NCI-H1436 treated with DMSO at 0.1 percent for 48 hours (cell line): ENCODE measurements around the gene MTHFD2.
A peak's percentile ranks its signal among the peaks of the same experiment; 100 is the strongest.
"Not testable (repeated sequence)": the region's sequence is repeated elsewhere in the genome, so short reads cannot be mapped to it uniquely, and the experiment has no call there.

ENCODE experiments used
- DNase-seq: peaks from one replicate; lab custom pipeline; 2025; lab: John Stamatoyannopoulos, UW

Gene MTHFD2

DNA sequence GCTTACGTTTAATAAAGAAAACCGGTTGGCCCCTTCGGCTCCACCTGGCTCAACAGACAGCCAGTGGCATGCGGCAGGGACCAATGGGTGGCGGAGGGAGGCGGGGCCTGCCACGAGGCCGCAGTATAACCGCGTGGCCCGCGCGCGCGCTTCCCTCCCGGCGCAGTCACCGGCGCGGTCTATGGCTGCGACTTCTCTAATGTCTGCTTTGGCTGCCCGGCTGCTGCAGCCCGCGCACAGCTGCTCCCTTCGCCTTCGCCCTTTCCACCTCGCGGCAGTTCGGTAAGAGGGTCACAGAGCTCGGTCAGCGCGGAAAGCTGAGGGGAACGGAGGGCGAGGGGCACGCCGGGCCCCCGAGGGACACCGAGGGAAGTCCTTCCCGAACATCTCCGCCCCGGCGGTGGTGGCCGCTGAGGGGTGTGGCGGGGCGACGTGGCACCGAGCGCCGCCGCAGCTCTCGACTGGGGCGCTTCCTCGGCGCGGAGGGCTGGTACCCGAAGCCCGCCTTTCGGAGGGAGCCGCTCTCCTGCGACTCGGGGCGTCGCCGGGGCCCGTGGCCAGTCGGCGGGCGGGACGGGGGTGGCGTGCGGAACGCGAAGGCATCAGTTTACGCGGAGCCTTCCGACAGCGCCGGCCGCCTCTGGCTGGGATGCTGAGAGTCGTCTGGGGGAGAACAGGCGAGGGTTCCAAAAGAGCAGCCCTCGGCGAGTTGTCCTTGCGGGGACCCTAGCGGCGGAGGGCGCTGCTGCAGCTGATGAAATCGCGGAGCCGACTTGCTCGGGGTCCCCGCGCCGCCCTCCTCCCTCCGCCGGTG is at the start of gene MTHFD2:
TSS of gene MTHFD2 (plus strand) at position 155 of the 814 bp plus-strand sequence. CDS start at position 182, 27 bp downstream.
- peak; percentile 25 for DNase-seq

DNA sequence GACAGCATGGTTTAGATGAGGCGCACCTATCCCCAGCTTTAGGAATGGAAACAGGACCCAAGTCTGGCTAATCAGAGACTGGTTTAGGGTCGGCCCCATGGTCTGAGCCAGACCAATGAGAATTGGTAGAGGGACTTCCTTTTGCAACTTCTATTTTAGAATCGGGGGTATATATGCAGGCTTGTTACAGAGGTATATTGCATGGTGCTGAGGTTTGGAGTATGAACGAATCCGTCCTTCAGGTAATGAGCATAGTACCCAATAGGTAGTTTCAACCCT is 49.2 kb upstream of the MTHFD2 start:
- no peak for DNase-seq

DNA sequence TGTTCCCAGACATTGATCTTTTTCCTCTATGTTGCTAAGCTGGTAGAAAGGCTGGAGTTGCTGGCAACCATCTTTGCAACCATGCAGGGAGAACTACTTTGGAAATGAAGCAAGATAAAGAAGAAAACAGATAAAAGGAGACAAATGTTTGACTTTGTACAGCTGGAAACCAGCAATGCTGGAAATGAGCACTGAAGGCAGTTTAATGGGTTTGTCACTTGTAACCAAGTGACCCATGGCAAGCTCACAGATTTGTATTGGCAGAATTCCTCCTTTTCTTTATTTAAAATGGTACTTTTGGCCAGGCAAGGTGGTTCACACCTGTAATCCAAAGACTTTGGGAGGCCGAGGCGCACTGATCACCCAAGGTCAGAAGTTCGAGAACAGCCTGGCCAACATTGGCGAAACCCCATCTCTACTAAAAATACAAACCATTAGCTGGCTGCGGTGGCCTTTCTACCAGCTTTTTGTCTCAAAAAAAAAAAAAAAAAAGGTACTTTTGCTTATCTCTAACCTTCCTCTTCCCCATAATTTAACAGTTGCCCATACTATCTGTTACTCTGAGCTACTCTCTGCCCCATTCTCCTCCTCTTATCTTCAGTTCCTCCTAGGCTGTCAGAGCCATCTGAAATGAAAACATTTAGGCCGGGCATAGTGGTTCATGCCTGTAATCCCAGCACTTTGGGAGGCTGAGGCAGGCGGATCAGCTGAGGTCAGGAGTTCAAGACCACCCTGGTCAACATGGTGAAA is 48.7 kb upstream of the MTHFD2 start:
- no peak for DNase-seq

DNA sequence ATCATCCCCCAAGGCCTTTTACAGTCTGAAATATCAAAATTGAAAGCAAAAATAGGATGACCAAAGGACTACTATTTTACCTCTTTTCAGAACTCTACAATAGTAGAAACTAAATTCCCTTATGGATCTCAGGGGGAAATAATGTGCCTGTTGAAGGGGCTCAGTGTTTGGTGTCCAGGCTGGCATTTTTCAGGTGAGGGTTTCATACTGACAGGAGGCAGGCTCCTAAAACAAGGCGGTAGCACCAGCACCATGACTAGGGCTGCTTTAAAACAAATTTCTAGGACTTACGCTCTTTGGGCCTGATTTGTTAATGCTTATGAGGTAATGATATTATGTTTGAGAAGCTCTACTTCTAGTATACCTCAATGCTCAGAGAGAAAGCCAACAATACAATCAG is 45.5 kb upstream of the MTHFD2 start:
- no peak for DNase-seq

GRCh38 chr2:74155830-74156229 is 42.6 kb upstream of the MTHFD2 start:
- DNase-seq = no peak

DNA sequence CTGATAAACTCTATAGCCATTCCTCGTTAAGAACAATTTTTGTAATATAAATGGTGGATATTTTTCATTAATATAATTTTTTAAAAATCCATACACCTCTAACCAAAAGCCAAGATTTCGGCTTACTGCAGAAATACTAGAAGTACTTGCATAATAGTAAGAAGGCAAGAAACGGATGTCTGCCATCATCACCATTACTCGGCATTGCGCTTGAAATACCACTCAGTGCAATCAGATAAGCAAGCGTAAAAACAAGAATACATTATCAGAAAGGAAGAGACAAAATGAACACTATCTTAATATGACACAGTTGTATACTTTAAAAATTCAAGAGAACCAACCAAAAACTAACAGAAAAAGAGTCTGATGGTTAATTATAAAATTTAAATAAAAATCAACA is 35.5 kb upstream of the MTHFD2 start:
- no peak for DNase-seq

DNA sequence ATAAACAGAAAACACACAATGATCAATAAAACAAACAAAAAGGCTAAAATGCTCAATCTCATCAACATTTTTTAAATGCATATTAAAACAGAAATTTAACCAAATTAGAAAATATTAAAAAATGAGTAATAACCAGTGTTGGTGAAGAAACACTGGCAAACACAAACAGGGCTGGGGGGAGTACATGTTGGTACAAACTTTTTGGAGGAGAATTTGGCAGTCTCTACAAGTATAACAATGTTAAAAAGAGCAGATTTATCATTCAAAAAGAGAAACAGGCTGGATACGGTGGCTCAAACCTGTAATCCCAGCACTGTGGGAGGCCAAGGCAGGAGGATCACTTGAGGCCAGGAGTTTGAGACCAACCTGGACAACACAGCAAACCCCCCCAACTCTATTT is 33.7 kb upstream of the MTHFD2 start:
- no peak for DNase-seq

DNA sequence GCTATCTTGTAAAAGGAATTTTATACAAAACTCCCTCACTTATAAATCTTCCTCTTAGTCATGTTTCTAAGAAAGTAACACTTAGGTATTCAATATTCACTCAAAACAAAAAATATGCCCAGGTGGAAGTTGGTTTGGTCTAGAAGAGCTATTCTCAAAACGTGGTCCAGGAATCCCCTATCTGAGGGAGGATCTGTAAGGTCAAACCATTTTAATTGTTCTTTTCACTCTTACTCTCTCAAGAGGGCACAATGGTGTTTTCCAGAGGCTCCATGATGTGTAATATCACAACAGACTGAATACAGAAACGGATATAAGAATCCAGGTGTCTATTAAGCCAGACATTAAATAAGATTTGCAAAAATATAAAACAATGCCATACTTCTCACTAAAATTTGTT is 29.7 kb upstream of the MTHFD2 start:
- DNase-seq = no peak

- no peak for DNase-seq
Observed at GRCh38 chr2:74174909-74175308, 23.5 kb upstream of the MTHFD2 start.

DNA sequence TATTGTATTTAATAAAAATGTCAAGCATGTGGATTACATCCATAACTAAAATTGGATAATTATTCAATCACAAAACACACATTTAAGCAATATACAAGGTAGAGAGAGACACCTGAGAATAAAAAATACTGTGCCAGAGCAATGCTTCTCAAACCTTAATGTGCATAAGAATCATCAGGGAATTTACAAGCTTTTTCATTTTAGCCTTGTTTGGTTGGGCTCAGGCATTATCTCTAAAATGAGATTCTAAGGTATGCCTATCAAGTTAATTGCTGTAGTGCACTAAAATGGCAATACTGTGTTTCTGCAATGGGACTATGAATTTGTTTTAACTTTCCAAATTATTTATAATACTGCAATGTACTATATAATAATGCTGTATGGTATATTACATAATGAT is 20.7 kb upstream of the MTHFD2 start:
- no peak for DNase-seq

DNA sequence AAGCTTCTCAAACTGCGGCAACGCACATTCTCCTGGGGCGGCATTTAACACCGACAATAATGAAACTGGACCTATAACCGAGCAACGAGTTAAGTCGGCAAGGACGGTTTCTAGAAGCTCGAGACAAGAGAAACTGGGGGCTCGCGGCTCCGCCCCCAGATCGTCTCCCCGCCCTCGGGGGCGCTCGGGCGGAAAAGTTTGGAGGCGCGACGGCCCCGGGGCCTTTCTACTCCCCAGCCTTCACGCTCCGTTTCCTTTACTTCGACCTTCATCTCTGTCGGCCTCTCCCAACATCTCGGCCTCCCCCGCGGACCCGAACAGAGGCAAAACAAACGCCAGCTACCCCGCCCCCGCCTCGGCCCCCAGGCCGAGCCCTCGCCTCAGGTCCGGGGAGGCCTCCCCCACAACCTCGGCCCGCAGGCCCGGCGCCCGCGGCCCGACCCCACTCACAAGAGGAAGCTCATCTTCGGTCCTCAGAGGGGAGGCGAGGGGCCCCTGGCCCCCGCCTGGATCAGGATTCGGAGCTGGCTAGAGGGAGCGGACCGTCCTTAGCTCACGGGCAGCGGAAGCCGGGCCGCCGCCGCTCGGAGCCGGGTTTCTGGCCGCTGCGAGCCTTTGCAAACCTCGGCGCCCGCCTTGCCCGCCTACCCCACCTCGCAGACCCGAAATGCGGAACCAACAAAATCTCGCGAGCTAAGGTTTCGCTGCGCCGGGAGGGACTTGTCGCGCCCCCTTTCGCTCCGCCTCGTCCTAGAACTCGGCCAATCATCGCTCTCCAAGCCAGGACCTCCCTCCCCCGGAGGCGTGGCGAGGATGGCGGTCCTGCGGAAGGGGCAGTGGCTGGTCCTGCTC is 20.0 kb upstream of the MTHFD2 start, which contains the start of gene MOB1A:
TSS of gene MOB1A (minus strand) at position 669 of the 852 bp plus-strand sequence. CDS start at position 464, 205 bp downstream.
- peak; percentile 93 for DNase-seq

DNA sequence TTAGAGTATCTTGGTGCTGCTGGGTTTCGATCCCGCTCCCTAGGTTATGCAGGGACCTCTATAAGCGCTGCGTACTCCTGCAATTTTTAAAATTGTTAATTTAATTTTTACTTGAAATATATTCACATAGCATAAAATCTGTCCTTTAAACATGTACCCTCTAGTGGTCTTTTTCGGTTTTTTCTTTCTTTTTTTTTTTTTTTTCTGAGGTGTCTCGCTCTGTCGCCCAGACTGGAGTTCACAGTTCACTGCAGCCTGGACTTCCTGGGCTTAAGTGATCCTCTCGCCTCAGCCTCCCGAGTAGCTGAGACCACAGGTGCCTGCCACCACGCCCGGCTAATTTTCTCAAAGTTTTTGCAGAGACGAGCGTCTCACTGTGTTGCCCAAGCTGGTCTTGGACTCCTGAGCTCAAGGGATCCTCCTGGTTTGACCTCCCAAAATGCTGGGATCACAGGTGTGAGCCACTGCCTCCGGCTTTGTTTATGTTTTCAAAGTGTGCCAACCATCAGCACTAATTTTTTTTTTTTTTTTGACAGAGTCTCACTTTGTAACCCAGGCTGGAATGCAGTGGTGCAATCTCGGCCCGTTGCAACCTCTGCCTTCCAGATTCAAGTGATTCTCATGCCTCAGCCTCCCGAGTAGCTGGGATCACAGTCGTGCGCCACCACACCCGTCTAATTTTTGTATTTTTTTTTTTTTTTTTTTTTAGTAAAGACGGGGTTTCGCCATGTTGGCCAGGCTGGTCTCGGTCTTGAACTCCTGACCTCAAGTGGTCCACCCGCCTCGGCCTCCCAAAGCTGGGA is 19.2 kb upstream of the MTHFD2 start:
- DNase-seq = no peak

DNA sequence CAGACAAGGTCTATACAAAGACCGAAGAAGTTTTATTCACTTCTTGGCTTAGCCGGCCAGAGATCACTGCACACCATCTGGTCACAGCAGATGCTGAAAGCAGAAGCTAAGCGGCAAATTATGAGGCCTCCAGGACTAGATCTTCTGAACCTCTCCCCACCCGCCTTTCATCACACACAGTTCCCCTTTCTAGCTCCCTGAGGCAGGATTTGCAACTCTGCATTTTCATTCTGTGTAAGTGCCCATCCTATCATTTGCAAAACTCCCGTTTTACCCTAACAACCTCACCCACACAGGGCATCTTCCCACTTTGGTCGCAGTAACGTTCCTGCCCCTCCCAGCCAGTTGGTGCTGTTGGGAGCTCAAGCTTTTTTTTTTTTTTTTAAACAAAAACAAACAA is 16.7 kb upstream of the MTHFD2 start:
- no peak for DNase-seq

GRCh38 chr2:74183878-74184277 is 14.5 kb upstream of the MTHFD2 start:
- DNase-seq = no peak

- no peak for DNase-seq
Observed at GRCh38 chr2:74186038-74186437, 12.4 kb upstream of the MTHFD2 start.

DNA sequence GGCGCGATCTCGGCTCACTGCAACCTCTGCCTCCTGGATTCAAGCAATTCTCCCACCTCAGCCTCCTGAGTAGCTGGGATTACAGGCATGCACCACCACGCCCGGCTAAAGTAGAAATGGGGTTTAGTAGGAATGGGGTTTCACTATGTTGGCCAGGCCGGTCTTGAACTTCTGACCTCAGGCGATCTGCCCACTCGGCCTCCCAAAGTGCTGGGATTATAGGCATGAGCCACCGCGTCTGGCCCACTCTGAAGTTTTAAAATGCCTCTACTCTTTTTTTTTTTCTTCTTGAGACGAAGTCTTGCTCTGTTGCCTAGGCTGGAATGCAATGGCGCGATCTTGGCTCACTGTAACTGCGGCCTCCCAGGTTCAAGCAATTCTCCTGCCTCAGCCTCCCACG is 11.7 kb upstream of the MTHFD2 start:
- not testable (repeated sequence) for DNase-seq

GRCh38 chr2:74188018-74188601 is 10.3 kb upstream of the MTHFD2 start:
- no peak for DNase-seq

DNA sequence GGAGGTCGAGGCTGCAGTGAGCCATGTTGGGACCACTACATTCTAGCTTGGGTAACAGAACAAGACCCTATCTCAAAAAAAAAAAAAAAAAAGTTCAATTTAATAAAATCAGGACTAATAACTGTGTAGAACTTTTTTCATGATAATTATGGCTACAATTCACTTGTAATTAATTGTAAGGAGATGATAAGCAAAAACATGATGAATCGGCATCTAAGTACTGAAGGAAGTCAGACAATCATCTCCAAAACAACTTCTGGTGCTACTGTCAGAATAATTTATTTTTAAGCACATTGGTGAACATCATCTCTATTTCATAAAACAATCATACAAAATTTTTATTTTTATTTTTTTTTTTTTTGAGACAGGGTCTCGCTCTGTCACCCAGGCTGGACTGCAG is 9.7 kb upstream of the MTHFD2 start:
- DNase-seq = no peak

GRCh38 chr2:74191596-74192380 is 6.6 kb upstream of the MTHFD2 start:
- DNase-seq = no peak

- no peak for DNase-seq
Observed at GRCh38 chr2:74194799-74195198, 3.6 kb upstream of the MTHFD2 start.

DNA sequence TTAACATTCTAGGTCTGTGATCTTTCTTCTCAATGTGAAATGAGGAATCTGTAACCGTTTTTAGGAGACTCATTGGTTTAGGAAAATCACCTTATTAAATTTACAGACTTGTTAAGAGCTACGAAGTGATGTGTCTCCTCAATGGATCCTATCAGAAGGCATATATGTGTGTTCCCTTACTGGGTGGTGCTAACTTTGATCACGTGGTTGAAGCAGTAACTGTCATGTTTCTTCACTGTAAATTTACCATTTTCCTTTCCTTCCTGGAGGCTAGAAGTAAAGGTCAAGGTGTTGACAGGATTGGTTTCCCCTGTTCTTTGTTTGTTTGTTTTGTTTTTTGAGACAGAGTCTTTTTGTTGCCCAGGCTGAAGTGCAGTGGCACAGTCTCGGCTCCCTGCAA is 1.4 kb upstream of the MTHFD2 start:
- DNase-seq = no peak
